ENCODE data around the gene STAG1.
"Not testable (repeated sequence)": the region's sequence is repeated elsewhere in the genome, so short reads cannot be mapped to it uniquely, and the experiment has no call there.

The STAG1 gene

DNA sequence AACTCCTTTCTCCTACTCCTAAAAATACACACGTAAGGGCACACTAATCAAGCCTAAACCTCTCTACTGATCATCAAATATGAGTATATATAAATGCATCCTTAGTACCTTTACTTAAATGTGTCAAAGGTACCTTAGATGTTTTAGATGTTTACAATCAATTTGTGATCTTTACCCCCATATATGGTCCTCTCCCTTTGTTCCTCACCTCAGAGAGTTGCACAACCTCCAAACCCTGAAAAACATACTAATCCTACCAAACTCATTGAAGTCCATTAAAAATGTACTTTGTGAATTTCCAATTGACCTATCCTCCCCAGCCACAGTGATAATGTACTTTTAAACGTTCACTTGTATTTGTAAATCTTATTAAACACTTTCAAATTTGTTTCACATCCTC, 249.1 kb downstream of the STAG1 start:
- no peak for DNase-seq (ENCODE audit: low read depth)

DNA sequence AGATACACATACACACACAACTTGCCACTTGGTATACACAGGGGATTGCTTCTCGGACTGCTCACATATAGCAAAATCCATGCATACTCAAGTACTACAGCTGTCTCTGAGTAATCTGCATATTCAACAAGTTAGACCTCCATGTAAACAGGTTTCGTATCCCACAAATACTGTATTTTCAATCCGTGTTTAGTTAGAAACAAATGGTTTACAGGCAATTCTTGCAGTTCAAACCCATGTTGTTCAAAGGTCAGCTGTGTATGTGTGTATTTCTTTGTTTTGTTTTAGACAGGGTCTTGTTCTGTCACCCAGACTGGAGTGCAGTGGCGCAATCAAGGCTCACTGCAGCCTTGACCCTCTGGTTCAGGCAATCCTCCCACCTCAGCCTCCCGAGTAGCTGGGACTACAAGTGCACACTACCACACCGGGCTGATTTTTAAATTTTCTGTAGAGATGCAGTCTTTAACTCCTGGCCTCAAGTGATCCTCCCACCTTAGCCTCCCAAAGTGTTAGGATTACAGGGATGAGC, 253.2 kb downstream of the STAG1 start:
- DNase-seq (ENCODE audit: low read depth), result no peak

DNA sequence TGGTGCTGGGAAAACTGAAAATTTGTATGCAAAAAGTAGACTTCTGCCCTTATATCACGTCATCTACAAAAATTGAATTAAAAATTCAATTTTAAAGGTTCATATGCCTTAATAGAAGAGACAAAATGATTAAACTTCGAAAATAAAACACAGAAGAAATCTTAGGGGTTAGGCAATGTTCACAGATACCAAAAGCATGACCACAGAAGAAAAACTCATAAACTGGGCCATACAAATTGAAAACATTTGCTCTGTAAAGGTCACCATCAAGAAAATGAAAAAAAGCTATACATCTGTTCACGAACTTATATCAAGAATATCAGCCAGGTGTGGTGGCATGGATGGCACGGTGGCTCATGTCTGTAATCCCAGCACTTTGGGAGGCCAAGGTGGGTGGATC, 257.0 kb downstream of the STAG1 start:
- DNase-seq (ENCODE audit: low read depth), result no peak

DNA sequence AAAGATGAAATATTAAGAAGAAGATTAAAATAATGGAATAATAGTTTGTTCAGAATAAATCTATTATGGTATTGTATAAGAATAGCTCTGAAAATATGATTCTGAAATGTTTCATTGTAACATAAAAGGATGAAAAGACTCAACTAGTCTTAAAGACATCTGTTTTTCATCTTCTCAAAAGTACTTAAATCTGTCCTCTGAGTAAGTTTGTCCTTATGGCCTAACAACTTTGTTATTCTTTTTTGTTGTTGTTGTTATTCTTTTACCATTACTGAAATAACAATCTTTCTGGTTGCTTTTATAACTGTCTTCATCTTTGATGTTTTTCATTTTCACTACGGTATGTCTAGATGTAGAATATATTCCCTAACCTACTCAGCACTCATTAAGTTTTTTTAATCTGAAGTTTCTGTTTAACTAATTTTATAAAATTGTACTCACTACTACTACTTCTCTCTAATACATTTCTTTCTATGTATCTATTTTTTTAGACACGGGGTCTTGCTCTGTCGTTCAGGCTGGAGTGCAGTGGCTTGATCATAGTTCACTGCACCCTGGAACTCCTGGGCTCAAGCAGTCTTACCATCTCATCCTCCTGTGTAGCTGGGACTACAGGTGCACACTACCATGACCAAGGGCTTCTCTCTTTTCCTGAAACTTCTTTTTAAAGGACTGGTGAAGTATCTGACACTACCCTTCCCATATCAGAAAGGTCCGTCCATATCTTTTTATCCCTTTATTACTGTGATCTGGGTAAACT, 261.4 kb downstream of the STAG1 start:
- DNase-seq (ENCODE audit: low read depth), result no peak

DNA sequence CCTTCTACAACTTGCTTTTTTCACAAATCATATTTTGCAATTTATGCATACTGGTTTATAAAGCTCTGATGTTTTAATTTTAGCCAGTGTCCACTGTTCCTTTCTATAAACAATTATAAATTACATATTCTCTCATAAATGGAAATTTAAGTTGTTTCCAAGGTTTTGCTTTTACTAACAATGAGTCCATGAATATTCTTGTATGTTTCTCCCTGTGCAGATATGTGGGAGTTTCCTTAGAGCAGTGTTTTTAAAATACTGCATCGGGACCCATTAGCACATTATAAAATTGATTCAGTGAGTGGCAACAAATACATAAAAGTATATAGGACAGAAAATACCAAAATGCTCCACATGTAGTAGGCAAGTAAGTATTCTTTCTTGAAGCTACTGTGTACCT, 266.4 kb downstream of the STAG1 start:
- no peak for DNase-seq (ENCODE audit: low read depth)

DNA sequence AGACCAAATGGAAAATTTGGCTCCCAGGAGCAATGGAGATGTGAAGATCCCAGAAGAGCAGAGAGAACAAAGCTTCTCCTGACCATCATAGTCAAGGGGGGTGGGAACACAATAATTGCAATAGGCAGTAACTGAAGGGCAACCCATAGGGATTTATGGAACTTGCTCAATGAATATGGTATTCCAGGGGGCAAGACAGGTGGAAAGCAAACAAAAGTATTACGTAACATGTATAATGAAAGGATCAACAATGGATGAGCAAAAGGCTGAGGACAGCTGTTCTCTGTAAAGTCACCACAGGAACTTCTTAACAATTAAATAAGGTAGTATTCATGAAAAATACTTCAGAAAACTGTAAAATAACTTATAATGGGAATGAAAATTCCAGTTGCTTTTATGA, 275.9 kb downstream of the STAG1 start:
- no peak for DNase-seq (ENCODE audit: low read depth)

DNA sequence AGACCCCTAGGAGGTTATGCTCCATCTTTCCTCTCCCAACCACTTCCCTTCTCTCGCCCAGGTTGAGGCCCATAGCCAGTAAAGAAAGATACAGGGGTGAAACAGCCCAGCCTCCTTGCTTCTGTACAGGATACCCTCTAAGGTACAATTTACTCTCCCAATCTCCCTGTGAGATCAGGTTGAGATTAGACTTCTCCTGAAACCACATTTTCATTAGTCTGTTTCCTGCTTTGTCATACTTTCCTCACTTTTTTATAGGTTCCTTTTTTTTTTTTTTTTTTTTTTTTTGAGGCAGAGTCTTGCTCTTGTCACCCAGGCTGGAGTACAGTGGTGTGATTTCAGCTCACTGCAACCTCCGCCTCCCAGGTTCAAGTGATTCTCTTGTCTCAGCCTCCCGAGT, 277.3 kb downstream of the STAG1 start:
- not testable (repeated sequence) for DNase-seq (ENCODE audit: low read depth)

DNA sequence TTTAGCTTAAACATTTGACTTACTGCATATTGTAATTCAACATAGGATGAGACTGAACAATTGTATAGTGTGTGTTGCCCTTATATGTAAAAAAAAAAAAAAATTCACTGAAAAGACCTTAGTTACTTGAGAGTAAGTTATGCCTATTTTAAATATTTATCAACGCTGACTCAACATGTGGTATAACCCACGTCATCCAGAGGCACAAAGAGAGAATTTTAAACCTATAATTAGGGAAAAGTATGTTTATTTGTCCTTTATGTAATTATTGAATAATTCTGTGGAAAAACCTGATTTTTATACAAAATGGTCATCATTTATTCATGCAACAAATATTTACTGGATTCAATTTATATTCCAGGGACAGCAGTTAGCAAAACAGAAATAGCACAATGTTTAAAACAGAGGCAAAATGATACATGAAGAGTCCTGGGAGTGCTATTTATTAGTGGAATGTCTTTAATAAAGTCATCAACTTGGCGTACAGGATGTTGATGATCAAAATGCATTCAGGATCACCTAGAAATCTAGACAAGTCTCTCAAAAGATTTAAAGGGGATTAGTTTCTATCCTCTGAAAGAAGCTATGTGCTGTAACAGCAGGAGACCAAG, 278.4 kb downstream of the STAG1 start:
- no peak for DNase-seq (ENCODE audit: low read depth)

DNA sequence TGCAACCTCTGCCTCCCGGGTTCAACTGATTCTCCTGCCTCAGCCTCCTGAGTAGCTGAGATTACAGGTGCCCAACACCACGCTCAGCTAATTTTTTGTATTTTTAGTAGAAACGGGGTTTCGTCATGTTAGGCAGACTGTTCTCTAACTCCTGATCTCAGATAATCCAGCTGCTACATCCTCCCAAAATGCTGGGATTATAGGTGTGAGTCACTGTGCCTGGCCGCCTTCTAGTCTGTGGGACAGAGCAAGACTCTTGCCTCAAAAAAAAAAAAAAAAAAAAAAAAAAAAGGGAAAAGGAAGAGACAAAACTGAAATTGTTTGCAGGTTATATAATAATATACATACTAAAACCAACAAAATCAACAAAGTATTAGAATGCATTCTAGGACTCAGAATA, 286.9 kb downstream of the STAG1 start:
- DNase-seq (ENCODE audit: low read depth), result no peak

DNA sequence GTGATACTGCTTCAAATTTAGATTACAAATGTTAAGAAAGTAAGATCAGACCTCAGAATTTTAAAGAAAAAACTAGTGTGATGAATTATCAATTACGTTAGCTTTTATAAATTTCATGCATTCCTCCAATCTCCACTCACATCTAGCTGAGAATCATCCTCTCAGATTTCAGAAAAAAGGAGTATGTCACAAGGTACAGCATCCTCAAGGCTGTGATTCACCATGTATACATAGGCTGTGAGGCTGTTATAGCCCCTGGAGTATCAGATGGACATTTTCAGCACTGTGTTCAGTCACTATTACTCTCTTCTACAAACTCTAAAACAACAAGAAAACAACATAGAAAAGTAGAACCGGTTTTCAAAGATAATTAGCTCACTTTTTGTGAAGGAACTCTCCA, 287.7 kb downstream of the STAG1 start:
- no peak for DNase-seq (ENCODE audit: low read depth)

DNA sequence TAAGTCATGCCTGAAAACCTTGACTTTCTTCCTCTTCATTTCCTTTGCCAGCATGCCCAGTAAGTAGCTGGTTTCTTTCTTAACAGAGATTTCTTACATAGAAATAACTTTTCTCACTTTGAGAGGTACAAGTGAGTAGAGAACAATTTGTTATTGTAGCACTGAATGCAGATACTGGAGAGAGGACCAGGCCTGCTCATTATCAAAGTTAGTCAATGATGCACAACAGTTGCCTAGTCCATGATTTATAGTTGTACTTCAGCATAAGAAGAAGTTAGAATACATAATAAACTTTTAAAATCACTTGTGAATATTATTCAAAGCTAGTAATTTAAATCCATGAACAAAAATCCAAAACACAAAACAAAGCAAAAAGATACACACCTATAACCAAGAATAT, 289.0 kb downstream of the STAG1 start:
- DNase-seq (ENCODE audit: low read depth), result no peak

DNA sequence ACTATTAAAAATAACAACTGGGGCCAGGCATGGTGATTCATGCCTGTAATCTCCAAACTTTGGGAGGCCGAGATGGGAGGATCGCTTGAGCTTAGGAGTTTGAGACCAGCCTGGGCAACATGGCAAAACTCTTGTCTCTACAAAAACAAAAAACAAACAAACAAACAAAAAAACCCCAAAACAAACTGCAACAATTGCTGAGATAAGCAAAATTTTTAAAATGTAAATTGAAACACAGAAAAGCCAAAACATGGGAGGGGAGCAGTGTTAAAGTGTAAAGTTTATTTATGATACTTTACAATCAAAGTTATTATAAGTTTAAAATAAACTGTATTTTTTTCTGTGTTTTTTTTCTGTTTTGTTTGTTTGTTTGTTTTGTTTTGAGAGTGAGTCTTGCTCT, 294.4 kb downstream of the STAG1 start:
- DNase-seq (ENCODE audit: low read depth), result no peak

DNA sequence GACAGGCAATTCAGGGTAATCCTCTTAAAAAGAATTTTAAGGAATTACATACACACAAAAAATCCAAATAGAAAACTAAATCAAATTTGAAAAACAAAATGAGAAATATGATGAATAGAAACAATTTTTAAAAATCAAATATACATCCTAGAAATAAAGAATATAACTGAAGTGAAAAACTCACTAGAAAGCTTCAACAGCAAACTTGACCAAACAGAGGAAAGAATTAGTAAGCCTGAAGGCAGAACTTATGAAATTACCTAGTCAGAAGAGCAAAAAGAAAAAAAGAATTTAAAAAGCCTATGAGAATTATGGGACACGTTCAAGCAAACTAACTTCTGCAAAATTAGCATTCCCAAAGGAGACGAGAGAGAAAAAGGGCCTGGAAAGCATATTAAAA, 296.0 kb downstream of the STAG1 start:
- no peak for DNase-seq (ENCODE audit: low read depth)

DNA sequence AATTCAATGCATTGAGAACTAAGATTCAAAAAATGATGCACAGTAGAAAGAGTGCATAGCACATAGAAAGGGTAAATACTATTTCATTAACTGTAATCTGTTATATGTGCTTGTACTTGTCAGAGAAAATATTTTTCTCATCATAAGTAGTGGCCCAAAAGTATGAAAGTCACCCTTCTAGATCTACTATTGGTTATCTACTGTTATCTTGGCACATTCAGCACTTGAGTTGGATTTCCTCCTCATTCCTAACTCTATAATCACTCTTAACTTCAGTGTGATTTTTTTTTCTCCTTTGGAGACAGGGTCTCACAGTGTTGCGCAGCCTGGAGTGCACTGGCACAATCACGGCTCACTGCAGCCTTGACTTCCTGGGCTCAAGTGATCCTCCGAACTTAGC, 307.6 kb downstream of the STAG1 start:
- no peak for DNase-seq (ENCODE audit: low read depth)

DNA sequence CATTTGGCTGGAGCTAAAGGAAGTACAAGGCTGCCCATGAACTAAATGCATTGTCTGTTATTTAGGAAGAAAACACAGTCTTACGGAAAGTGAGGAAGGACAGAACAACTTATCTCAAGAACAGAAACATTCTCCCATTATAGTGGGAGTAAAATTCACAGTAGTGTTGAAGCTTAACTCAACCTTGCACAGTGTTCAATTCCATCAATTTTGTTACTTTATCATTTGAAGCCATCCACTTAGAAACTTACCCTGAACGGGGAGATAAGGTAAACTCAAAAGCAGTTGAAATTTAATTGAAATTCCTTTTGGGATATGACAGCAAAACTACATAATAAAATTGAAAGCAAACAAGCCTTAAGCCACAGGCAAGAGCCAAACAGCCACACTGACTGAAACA, 315.1 kb downstream of the STAG1 start:
- no peak for DNase-seq (ENCODE audit: low read depth)

DNA sequence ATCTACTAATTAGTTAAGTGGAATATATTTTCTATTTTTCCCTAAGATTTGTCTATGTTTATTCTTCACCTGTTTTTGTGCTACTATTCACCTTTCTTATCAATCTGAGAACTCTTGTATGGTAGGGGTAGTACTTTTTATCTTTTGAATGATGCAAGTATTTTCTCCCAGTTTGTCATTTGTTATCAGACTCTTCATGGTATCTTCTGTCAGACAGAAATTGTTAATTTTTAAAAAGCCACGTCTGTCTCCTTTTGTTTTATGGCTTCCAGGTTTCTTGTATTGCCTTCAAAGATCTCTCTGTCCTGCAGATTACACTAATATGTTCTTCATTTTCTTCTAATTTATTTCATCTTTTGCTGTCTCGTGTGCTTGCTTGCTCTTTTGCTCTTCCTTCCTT, 317.7 kb downstream of the STAG1 start:
- DNase-seq (ENCODE audit: low read depth), result no peak

DNA sequence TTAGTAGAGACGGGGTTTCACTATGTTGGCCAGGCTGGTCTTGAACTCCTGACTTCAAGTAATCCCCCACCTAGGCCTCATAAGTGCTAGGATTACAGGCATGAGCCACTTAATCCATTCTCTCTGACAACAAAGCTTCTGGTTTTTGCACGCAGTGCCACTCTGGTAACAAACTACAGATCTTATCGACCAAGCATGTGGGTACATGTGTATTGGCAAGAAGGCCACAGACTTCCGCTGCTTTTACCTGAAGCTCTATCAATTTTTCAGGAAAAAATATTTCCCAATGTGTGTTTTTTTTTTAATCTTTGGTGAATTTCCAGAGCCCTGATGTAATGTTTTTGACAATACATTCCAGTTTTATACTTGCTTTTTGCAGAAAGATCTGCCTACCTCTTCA, 319.5 kb downstream of the STAG1 start:
- DNase-seq (ENCODE audit: low read depth), result no peak

DNA sequence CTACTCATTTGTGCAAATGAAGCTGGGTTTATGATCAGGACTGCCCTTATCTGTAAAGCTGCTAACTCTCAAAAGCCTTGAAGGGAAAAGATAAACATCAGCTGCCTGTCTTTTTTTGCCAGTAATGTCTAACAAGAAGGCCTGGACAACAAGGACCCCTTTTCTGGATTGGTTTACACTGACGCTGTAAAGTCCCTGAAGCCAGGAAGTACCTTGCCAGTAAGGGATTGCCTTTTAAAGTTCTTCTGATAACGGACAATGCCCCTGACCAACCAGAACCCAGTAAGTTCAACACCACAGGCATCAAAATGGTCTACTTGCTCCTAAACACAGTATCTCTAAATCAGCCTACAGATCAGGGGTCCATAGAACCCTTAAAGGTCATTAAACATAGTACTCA, 324.0 kb downstream of the STAG1 start:
- DNase-seq (ENCODE audit: low read depth), result no peak

DNA sequence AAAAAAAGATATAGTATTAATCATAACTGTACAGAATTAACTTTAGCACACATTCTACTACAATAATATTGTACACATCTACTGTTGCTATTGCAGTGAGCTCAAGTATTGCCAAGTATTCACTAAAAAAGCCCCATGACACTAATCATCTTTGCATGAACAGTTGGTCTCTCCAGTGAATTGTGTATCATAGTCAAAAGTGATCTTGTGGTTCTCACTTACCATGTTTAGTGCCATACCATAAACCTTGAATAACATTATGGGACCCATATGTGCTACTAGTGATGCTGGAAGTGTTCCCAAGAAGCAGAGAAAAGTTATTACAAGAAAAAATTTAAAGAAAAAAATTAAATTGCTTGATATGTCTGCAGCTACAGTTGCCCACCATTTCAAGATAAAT, 324.9 kb downstream of the STAG1 start:
- DNase-seq (ENCODE audit: low read depth), result no peak

DNA sequence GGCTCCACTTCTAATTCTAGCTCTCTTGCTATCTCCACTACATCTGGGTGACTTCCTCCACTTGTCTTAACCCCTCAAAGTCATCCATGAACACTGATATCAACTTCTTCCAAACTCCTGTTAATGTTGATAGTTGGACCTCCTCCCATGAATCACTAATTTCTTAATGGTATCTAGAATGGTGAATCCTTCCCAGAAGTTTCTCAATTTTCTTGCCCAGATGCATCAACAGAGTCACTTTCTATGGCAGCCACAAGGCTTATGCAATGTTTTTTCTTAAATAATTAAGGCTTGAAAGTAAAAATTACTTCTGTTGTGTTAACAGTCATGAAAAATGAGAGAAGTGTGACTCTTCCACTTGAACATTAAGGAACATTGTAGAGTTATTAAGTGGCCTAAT, 337.7 kb downstream of the STAG1 start:
- DNase-seq (ENCODE audit: low read depth), result no peak

DNA sequence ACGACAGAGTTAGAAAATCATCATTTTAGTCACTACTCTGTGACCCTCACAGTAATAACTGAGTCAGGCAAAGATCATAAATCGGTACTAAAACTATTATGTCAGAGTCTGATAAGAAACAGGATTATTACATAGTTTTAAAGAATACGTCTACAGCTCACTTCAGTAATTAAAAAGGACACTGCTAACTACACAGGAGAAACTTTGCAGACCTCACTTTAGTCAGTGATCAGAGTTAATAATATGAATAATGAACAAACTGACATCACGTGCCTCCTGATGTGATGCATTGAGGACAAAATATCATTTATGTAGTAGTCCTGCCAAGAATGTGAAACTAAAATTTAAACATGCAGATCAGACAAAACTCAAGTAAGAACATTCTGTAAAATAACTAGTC, 339.9 kb downstream of the STAG1 start:
- no peak for DNase-seq (ENCODE audit: low read depth)

DNA sequence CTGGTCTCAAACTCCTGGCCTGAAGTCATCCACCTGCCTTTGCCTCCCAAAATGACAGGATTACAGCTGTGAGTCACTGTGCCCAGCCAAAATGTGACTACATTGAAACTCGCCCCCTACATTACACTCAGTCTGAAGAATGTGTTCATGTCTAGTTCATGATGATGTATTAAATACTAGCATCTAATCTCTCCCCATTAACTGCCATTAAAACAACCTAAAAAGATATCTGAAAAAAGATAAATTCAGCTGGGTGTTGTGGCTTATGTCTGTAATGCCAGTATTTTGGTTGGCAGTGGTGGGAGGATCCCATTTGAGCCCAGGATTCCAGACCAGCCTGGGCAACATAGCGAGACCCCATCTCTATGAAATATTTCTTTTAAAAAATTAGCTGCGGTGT, 342.6 kb downstream of the STAG1 start:
- no peak for DNase-seq (ENCODE audit: low read depth)

DNA sequence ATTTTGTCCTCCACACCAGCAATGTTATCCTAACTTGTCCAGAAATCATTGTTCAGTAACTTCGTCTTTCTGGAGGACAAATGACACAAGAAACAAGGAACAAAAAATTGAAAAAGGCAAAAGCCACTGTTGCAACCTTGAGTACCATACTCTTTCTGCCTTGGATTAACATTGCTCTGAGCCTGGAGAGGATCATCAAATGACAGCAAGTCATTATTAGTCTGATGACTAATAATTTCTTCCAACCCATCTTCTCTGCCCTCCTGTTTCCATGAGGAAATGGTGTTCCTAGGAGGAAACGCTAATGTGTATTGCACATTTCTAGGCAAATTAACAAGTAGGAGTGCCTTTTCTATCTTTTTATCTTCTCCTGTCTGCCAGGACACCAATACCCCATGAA, 348.1 kb downstream of the STAG1 start:
- DNase-seq (ENCODE audit: low read depth), result no peak

DNA sequence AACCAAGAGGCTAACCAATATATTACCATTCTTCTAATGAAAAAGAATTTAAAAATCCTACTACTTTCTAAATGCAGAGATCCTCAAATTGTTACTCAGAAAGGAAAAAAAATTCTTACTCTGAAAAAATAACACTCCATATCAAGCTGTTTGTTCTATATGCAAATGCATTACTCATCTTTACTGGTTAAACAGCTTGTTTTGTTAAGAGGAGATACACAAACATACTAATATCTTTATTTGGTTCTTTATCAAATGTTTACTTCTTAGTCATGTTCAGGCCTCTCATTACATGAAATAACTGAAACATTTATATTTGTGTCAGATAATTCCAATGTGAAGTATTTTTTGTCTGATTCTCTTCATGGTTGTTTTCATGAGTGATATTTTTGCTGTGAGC, 355.3 kb downstream of the STAG1 start:
- DNase-seq (ENCODE audit: low read depth), result no peak

Measured in stimulated activated CD4-positive, alpha-beta T cell treated with anti-CD3 and anti-CD28 coated beads, Interleukin-2, amount 100 ng/mL, for 4 hours (primary cell).